HEK293T (cell line): Measurements from ENCODE around the gene TXNRD2.
A peak's percentile ranks its signal among the peaks of the same experiment; 100 is the strongest.

ENCODE experiments used
- BHLHE40 ChIP-seq: fragments of 450-650 bp; IDR thresholded peaks from 2 replicates; pipeline ENCODE4 v1.6.1; 2016; ENCODE audit warnings: mild to moderate bottlenecking, moderate library complexity, borderline replicate concordance
- FOXA1 ChIP-seq: fragments of 450-650 bp; IDR thresholded peaks from 2 replicates; pipeline ENCODE4 v1.6.1; 2016; ENCODE audit warnings: mild to moderate bottlenecking
- FOXK2 ChIP-seq: fragments of 450-650 bp; IDR thresholded peaks from 2 replicates; pipeline ENCODE4 v1.6.1; 2016; ENCODE audit warnings: mild to moderate bottlenecking
- FOXM1 ChIP-seq: fragments of 450-650 bp; IDR thresholded peaks from 2 replicates; pipeline ENCODE4 v1.6.1; 2017; ENCODE audit warnings: mild to moderate bottlenecking, borderline replicate concordance
- NFRKB ChIP-seq: fragments of 450-650 bp; IDR thresholded peaks from 2 replicates; pipeline ENCODE4 v1.6.1; 2016; ENCODE audit warnings: mild to moderate bottlenecking, moderate library complexity
- TARDBP ChIP-seq: fragments of 450-650 bp; IDR thresholded peaks from 2 replicates; pipeline ENCODE4 v1.6.1; 2016
- ZNF384 ChIP-seq: fragments of 450-650 bp; IDR thresholded peaks from 2 replicates; pipeline ENCODE4 v1.6.1; 2016

DNA sequence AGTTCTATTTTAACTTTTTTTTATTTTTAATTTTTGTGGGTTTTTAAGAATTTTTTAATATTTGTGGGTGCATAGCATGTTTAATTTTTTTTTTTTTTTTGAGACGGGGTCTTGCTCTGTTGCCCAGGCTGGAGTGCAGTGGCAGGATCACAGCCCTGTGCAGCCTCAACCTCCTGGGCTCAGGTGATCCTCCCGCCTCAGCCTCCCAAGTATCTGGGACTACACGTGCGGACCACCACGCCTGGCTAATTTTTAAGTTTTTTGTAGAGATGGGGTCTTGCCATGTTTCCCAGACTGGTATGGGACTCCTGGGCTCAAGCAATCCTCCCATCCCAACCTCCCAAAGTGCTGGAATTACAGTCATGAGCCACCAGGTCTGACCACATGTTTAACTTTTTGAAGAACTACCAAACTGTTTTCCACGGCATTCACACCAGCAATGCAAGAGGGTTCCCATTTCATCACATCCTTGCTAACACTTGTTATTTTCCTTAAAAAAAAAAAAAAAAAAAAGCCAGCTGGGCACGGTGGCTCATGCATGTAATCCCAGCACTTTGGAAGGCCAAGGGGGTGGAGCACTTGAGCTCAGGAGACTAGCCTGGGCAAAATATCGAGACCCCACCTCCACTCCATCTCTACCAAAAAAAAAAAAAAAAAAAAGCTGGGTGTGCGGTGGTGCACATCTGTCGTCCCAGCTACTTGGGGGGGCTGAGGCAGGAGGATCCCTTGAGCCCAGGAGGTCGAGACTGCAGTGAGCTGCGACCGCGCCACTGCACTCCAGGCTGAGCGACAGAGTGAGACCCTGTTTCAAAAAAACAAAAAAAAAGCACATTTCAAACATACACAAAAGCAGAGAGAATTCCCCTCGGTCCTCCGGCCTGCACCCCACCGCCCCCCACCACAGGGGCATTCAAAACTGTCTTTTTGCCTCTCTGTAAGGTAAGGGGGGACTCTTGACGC lies 16.7 kb upstream of the TXNRD2 start:
- TF ChIP-seq FOXK2 (no peak), ZNF384 (peak; percentile 72; the same call in 1 of the 2 replicates), BHLHE40 (no peak), FOXA1 (no peak), FOXM1 (no peak), NFRKB (no peak), TARDBP (no peak)
